ENCODE measurements around the gene METAP1D. TPM values are rescaled to one million over a fixed set of nuclear protein-coding genes. Genes with fewer than 3 reads are reported as not detected.
A peak's percentile ranks its signal among the peaks of the same experiment; 100 is the strongest.
"Not testable (repeated sequence)": the region's sequence is repeated elsewhere in the genome, so short reads cannot be mapped to it uniquely, and the experiment has no call there.

Gene METAP1D
- total RNA-seq, 4 donors from 2014 or later: 5.2 to 30.9 (median 7.3) TPM

GRCh38 chr2:171991027-171991426 is 8.7 kb upstream of the METAP1D start:
- WGBS, 2 donors: 72 to 77% methylated on average over 4 of the region's 4 CpGs
- no peaks in the 10 kb centered on the region for H3K4me1 ChIP-seq
- intact Hi-C loops (cut with DNase I): loop anchor here (10.0 kb wide), 1 partner anchor 114 kb away; the partner anchor contains the start of gene DLX2

GRCh38 chr2:171995586-171995985 is 4.2 kb upstream of the METAP1D start:
- TF ChIP-seq POLR2A (IDR thresholded peaks at IDR 0.05): no peak
- no peak for TF ChIP-seq CTCF (IDR thresholded peaks at IDR 0.05)
- Histone ChIP-seq H3K4me1 (peaks cover under 1 to 3% of the 10 kb centered on the region in 2 donors), H3K9me3 (no peaks in the 10 kb centered on the region), H3K4me3 (replicated peaks in 1 of 3) (no peak overlapping the region), H3K36me3 (no peaks in the 10 kb centered on the region), H3K27ac (no peak overlapping the region), H3K27me3 (no peaks in the 10 kb centered on the region)
- 89 to 90% methylated on average over 5 of the region's 5 CpGs for WGBS, 2 donors
- intact Hi-C loops (cut with DNase I): loop anchor here (10.0 kb wide), 1 partner anchor 109 kb away; the partner anchor contains the start of gene DLX2
- no peak for DNase-seq

More at GRCh38 chr2:171991027-171991426, 8.7 kb upstream of the METAP1D start:
- H3K27ac ChIP-seq: no peak overlapping the region
- H3K4me3 ChIP-seq (replicated peaks in 1 of 3): no peak overlapping the region
- TF ChIP-seq POLR2A (IDR thresholded peaks at IDR 0.05) (no peak), CTCF (IDR thresholded peaks at IDR 0.05) (no peak)
- H3K27me3 ChIP-seq: no peaks in the 10 kb centered on the region
- no peaks in the 10 kb centered on the region for H3K36me3 ChIP-seq
- no peaks in the 10 kb centered on the region for H3K9me3 ChIP-seq
- no peak for DNase-seq

- no peaks in the 10 kb centered on the region for H3K9me3 ChIP-seq
- TF ChIP-seq CTCF (IDR thresholded peaks at IDR 0.05) (no peak), POLR2A (IDR thresholded peaks at IDR 0.05) (no peak)
- H3K27ac ChIP-seq: no peak overlapping the region
- intact Hi-C loops (cut with DNase I): loop anchor here (10.0 kb wide), 1 partner anchor 109 kb away; the partner anchor contains the start of gene DLX2
- no peak overlapping the region for H3K4me3 ChIP-seq (replicated peaks in 1 of 3)
- H3K27me3 ChIP-seq: no peaks in the 10 kb centered on the region
- 97% methylated on average over 5 of the region's 5 CpGs for WGBS, 2 donors
- H3K4me1 ChIP-seq: peaks cover 4 to 5% of the 10 kb centered on the region in 2 donors
- no peak for DNase-seq
- no peaks in the 10 kb centered on the region for H3K36me3 ChIP-seq
Measured at GRCh38 chr2:171996021-171996420, 3.7 kb upstream of the METAP1D start.

- H3K9me3 ChIP-seq; H3K27me3 ChIP-seq; DNase-seq; H3K4me3 ChIP-seq (replicated peaks in 1 of 3); H3K4me1 ChIP-seq; H3K36me3 ChIP-seq; H3K27ac ChIP-seq: not testable (repeated sequence)
- intact Hi-C loops (cut with DNase I): loop anchor here (10.0 kb wide), 1 partner anchor 108 kb away; the partner anchor contains the start of gene DLX2
- WGBS, 2 donors: 94 to 95% methylated on average over 5 of the region's 5 CpGs
Measured at GRCh38 chr2:171997031-171997430, 2.7 kb upstream of the METAP1D start.

GRCh38 chr2:171999161-171999560 is 592 bp upstream of the METAP1D start:
- TF ChIP-seq CTCF (IDR thresholded peaks at IDR 0.05): no peak
- TF ChIP-seq POLR2A (IDR thresholded peaks at IDR 0.05): no peak
- Histone ChIP-seq H3K9me3 (no peaks in the 10 kb centered on the region), H3K27ac (no peak overlapping the region), H3K4me1 (peaks cover 4 to 5% of the 10 kb centered on the region in 2 donors), H3K36me3 (no peaks in the 10 kb centered on the region), H3K27me3 (no peaks in the 10 kb centered on the region), H3K4me3 (replicated peaks in 1 of 3) (peak overlapping the region; percentile 13 to 68 (median 66))
- 50 to 53% methylated on average over 4 of the region's 4 CpGs for WGBS, 2 donors
- DNase-seq: no peak
- intact Hi-C loops (cut with DNase I): loop anchor here (10.0 kb wide), 1 partner anchor 106 kb away; the partner anchor contains the start of gene DLX2

Data from thyroid gland (tissue), 4 donors.